SK-N-SH treated with all-trans-retinoic acid at 6 μM for 48 hours (cell line): ENCODE measurements around the gene GRK5.

Experiments used
- ATAC-seq: fragments of 200-7000 bp; cut with Tn5 transposase; 3 replicates; pipeline ENCODE4 v1.9.1; 2020; ENCODE audit warnings: mild to moderate bottlenecking, moderate library complexity
- ARNTL ChIP-seq: fragments of 450-650 bp; formaldehyde crosslinking; IDR thresholded peaks from 2 replicates; pipeline ENCODE4 v1.5.0; 2020; ENCODE audit warnings: low read depth, mild to moderate bottlenecking, moderate library complexity, borderline replicate concordance
- BACH2 ChIP-seq: fragments of 250-450 bp; sonication (Bioruptor Pico); IDR thresholded peaks from 2 replicates; pipeline ENCODE4 v1.9.0; 2021; ENCODE audit warnings: mild to moderate bottlenecking, borderline replicate concordance
- CREB5 ChIP-seq: fragments of 250-450 bp; sonication (Bioruptor Pico); IDR thresholded peaks from 2 replicates; pipeline ENCODE4 v1.5.1; 2020; ENCODE audit warnings: low read depth, mild to moderate bottlenecking, moderate library complexity
- CSDC2 ChIP-seq: fragments of 250-450 bp; sonication (Bioruptor Pico); IDR thresholded peaks from 2 replicates; pipeline ENCODE4 v1.5.0; 2020; ENCODE audit warnings: mild to moderate bottlenecking, moderate library complexity
- CSRNP3 ChIP-seq: fragments of 250-450 bp; sonication (Bioruptor Pico); IDR thresholded peaks from 2 replicates; pipeline ENCODE4 v1.5.1; 2021; ENCODE audit warnings: mild to moderate bottlenecking, moderate library complexity
- ESRRG ChIP-seq: fragments of 250-450 bp; sonication (Bioruptor Pico); IDR thresholded peaks from 2 replicates; pipeline ENCODE4 v1.6.1; 2021; ENCODE audit warnings: mild to moderate bottlenecking
- ISL1 ChIP-seq: fragments of 250-450 bp; sonication (Bioruptor Pico); IDR thresholded peaks from 2 replicates; pipeline ENCODE4 v2.1.2; 2022; ENCODE audit warnings: mild to moderate bottlenecking, moderate library complexity
- OSR1 ChIP-seq: fragments of 250-450 bp; sonication (Bioruptor Pico); IDR thresholded peaks from 2 replicates; pipeline ENCODE4 v1.8.0; 2022; ENCODE audit warnings: moderate library complexity, mild to moderate bottlenecking, inconsistent platforms
- POU6F1 ChIP-seq: fragments of 250-450 bp; sonication (Bioruptor Pico); IDR thresholded peaks from 2 replicates; pipeline ENCODE4 v1.8.0; 2021; ENCODE audit warnings: low read depth, mild to moderate bottlenecking, moderate library complexity, borderline replicate concordance
- PPARA ChIP-seq: fragments of 250-450 bp; sonication (Bioruptor Pico); IDR thresholded peaks from 2 replicates; pipeline ENCODE4 v1.5.0; 2020; ENCODE audit warnings: mild to moderate bottlenecking, borderline replicate concordance
- RARB ChIP-seq: fragments of 250-450 bp; sonication (Bioruptor Pico); IDR thresholded peaks from 2 replicates; pipeline ENCODE4 v1.8.0; 2021; ENCODE audit warnings: mild to moderate bottlenecking, moderate library complexity
- SNAI2 ChIP-seq: fragments of 250-450 bp; sonication (Bioruptor Pico); IDR thresholded peaks from 2 replicates; pipeline ENCODE4 v1.5.0; 2020; ENCODE audit warnings: mild to moderate bottlenecking, moderate library complexity
- TCF4 ChIP-seq: fragments of 250-450 bp; sonication (Bioruptor Pico); IDR thresholded peaks from 2 replicates; pipeline ENCODE4 v1.8.0; 2021; ENCODE audit warnings: mild to moderate bottlenecking, moderate library complexity, borderline replicate concordance
- TOX ChIP-seq: fragments of 250-450 bp; sonication (Bioruptor Pico); IDR thresholded peaks from 2 replicates; pipeline ENCODE4 v1.8.0; 2021; ENCODE audit warnings: mild to moderate bottlenecking, moderate library complexity, borderline replicate concordance
- TSHZ2 ChIP-seq: fragments of 250-450 bp; sonication (Bioruptor Pico); IDR thresholded peaks from 2 replicates; pipeline ENCODE4 v1.5.0; 2020; ENCODE audit warnings: mild to moderate bottlenecking, moderate library complexity
- ZC3H10 ChIP-seq: fragments of 250-450 bp; sonication (Bioruptor Pico); IDR thresholded peaks from 2 replicates; pipeline ENCODE4 v1.5.1; 2021; ENCODE audit warnings: mild to moderate bottlenecking, moderate library complexity
- ZFP3 ChIP-seq: fragments of 250-450 bp; sonication (Bioruptor Pico); IDR thresholded peaks from 2 replicates; pipeline ENCODE4 v1.5.0; 2020; ENCODE audit warnings: mild to moderate bottlenecking, moderate library complexity
- ZFP30 ChIP-seq: fragments of 450-650 bp; formaldehyde crosslinking; IDR thresholded peaks from 2 replicates; pipeline ENCODE4 v1.5.0; 2022; ENCODE audit warnings: mild to moderate bottlenecking, moderate library complexity
- ZNF565 ChIP-seq: fragments of 450-650 bp; formaldehyde crosslinking; conservative IDR thresholded peaks from 2 replicates; pipeline ENCODE4 v1.5.0; 2020; ENCODE audit warnings: low read depth, mild to moderate bottlenecking, moderate library complexity
- ZNF70 ChIP-seq: fragments of 450-650 bp; formaldehyde crosslinking; IDR thresholded peaks from 2 replicates; pipeline ENCODE4 v1.5.0; 2020; ENCODE audit warnings: mild to moderate bottlenecking, moderate library complexity
- ZNF8 ChIP-seq: fragments of 450-650 bp; formaldehyde crosslinking; IDR thresholded peaks from 2 replicates; pipeline ENCODE4 v1.5.0; 2020; ENCODE audit warnings: mild to moderate bottlenecking, moderate library complexity

GRK5 gene

GRCh38 chr10:119340893-119341458 is 133.6 kb downstream of the GRK5 start:
- TF ChIP-seq TCF4 (CRISPR knock-in tag): no peak
- no peak for TF ChIP-seq SNAI2 (CRISPR knock-in tag)
- no peak for TF ChIP-seq ESRRG
- TF ChIP-seq ZFP30 (CRISPR knock-in tag): no peak
- TF ChIP-seq CSRNP3 (CRISPR knock-in tag): no peak
- no peak for TF ChIP-seq CREB5 (CRISPR knock-in tag)
- no peak for TF ChIP-seq ISL1 (CRISPR knock-in tag)
- ATAC-seq: no peak; the same call in 2 of the 3 replicates

GRCh38 chr10:119341459-119342301 is 134.3 kb downstream of the GRK5 start:
- TF ChIP-seq CSRNP3 (CRISPR knock-in tag) (no peak), BACH2 (no peak)
- ATAC-seq: peak; percentile 68

- no peak for ATAC-seq
- TF ChIP-seq ZFP3 (CRISPR knock-in tag) (no peak), ZNF565 (CRISPR knock-in tag) (no peak), CREB5 (CRISPR knock-in tag) (no peak), ARNTL (no peak), TOX (CRISPR knock-in tag) (no peak), CSDC2 (no peak), RARB (no peak), CSRNP3 (CRISPR knock-in tag) (no peak), ZNF8 (CRISPR knock-in tag) (no peak), BACH2 (no peak), TCF4 (CRISPR knock-in tag) (no peak), OSR1 (CRISPR knock-in tag) (no peak), POU6F1 (CRISPR knock-in tag) (no peak)
Observed at GRCh38 chr10:119342335-119342734, 135.0 kb downstream of the GRK5 start.

- no peak for ATAC-seq
- TF ChIP-seq ZFP30 (CRISPR knock-in tag) (no peak), ZNF565 (CRISPR knock-in tag) (no peak), SNAI2 (CRISPR knock-in tag) (no peak), ZNF70 (no peak), PPARA (CRISPR knock-in tag) (no peak), ZNF8 (CRISPR knock-in tag) (no peak), POU6F1 (CRISPR knock-in tag) (no peak), CSDC2 (no peak), TSHZ2 (CRISPR knock-in tag) (no peak), ZC3H10 (CRISPR knock-in tag) (no peak)
Observed at GRCh38 chr10:119343011-119343601, 135.7 kb downstream of the GRK5 start.
